GM19351 (cell line): ENCODE measurements around the gene ITGB2.

Experiments used
- ATAC-seq: cut with Tn5 transposase; IDR thresholded peaks from one replicate; pipeline ENCODE4 v1.9.1; 2021; ENCODE audit warnings: mild to moderate bottlenecking, moderate library complexity; ENCODE audit not compliant: unreplicated experiment

The ITGB2 gene

GRCh38 chr21:44955798-44956175, 35.1 kb upstream of the ITGB2 start:
- no peak for ATAC-seq

GRCh38 chr21:44955141-44955797, 34.6 kb upstream of the ITGB2 start:
- ATAC-seq = no peak

GRCh38 chr21:44954281-44954771, 33.6 kb upstream of the ITGB2 start:
- ATAC-seq = no peak

- ATAC-seq = no peak
Observed at GRCh38 chr21:44953628-44954021, 32.9 kb upstream of the ITGB2 start.

- no peak for ATAC-seq
Observed at GRCh38 chr21:44952929-44953627, 32.4 kb upstream of the ITGB2 start.

GRCh38 chr21:44952116-44952928, 31.6 kb upstream of the ITGB2 start:
- no peak for ATAC-seq

- no peak for ATAC-seq
Observed at GRCh38 chr21:44951186-44951915, 30.7 kb upstream of the ITGB2 start.

- ATAC-seq = no peak
Observed at GRCh38 chr21:44950351-44950750, 29.7 kb upstream of the ITGB2 start.

- ATAC-seq = no peak
Observed at GRCh38 chr21:44949779-44950198, 29.1 kb upstream of the ITGB2 start.

GRCh38 chr21:44949161-44949778, 28.6 kb upstream of the ITGB2 start:
- ATAC-seq = no peak

- ATAC-seq = no peak
Observed at GRCh38 chr21:44948426-44949120, 27.9 kb upstream of the ITGB2 start.

GRCh38 chr21:44947930-44948331, 27.2 kb upstream of the ITGB2 start:
- ATAC-seq = no peak

- no peak for ATAC-seq
Observed at GRCh38 chr21:44947111-44947929, 26.6 kb upstream of the ITGB2 start.

- no peak for ATAC-seq
Observed at GRCh38 chr21:44946254-44947041, 25.7 kb upstream of the ITGB2 start.

- no peak for ATAC-seq
Observed at GRCh38 chr21:44944596-44944995, 23.9 kb upstream of the ITGB2 start.

- no peak for ATAC-seq
Observed at GRCh38 chr21:44943686-44944550, 23.2 kb upstream of the ITGB2 start.

GRCh38 chr21:44943005-44943685, 22.4 kb upstream of the ITGB2 start:
- no peak for ATAC-seq
